ENCODE results near the gene FER1L5. TPM values are rescaled to one million over a fixed set of nuclear protein-coding genes. Genes with fewer than 3 reads are reported as not detected.

The FER1L5 gene
- total RNA-seq, 1 donor: 0.86 TPM

DNA sequence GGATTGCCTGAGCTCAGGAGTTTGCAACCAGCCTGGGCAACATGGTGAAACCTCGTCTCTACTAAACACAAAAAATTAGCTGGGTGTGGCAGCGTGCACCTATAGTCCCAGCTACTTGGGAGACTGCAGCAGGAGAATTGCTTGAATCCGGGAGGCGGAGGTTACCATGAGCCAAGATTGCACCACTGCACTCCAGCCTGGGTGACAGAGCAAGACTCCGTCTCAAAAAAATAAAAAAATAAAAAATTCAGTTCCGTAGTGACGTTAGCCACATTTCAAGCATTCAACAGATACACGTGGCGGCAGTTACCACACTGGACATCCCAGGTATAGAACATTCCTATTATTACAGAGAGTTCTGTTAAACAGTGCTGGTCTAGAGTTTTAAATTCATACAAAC is 8.9 kb upstream of the FER1L5 start:
- DNase-seq (ENCODE audit: low read depth): no peak
- no peak overlapping the region for H3K4me3 ChIP-seq (ENCODE audit: low read depth, low read length)
- TF ChIP-seq CTCF (IDR thresholded peaks at IDR 0.05; ENCODE audit: insufficient read depth, low read depth, low read length): no peak

- peak overlapping the region; percentile 67 for H3K4me3 ChIP-seq (ENCODE audit: low read depth, low read length)
- peak; percentile 27 for DNase-seq (ENCODE audit: low read depth)
- no peak for TF ChIP-seq CTCF (IDR thresholded peaks at IDR 0.05; ENCODE audit: insufficient read depth, low read depth, low read length)
Observed at GRCh38 chr2:96636551-96637171, 5.9 kb upstream of the FER1L5 start.

- no peak for TF ChIP-seq CTCF (IDR thresholded peaks at IDR 0.05; ENCODE audit: insufficient read depth, low read depth, low read length)
- peak; percentile 91 for DNase-seq (ENCODE audit: low read depth)
Observed at GRCh38 chr2:96637385-96638143, 5.0 kb upstream of the FER1L5 start.

GRCh38 chr2:96638144-96639121 is 4.1 kb upstream of the FER1L5 start, which contains the start of gene KANSL3:
Gene KANSL3 (minus strand): TSS chr2:96638312. CDS start chr2:96637135, 1,177 bp downstream.
- peak within 1 kb of the TSS; percentile 67 for H3K4me3 ChIP-seq (ENCODE audit: low read depth, low read length)
- peak; percentile 96 for DNase-seq (ENCODE audit: low read depth)
- no peak for TF ChIP-seq CTCF (IDR thresholded peaks at IDR 0.05; ENCODE audit: insufficient read depth, low read depth, low read length)

More at GRCh38 chr2:96637385-96638143, 5.0 kb upstream of the FER1L5 start:
- peak overlapping the region; percentile 67 for H3K4me3 ChIP-seq (ENCODE audit: low read depth, low read length)

GRCh38 chr2:96647681-96648080 is 5.1 kb downstream of the FER1L5 start:
- TF ChIP-seq CTCF (IDR thresholded peaks at IDR 0.05; ENCODE audit: insufficient read depth, low read depth, low read length): no peak
- no peak for DNase-seq (ENCODE audit: low read depth)

GRCh38 chr2:96648306-96648930 is 5.9 kb downstream of the FER1L5 start:
- no peak for TF ChIP-seq CTCF (IDR thresholded peaks at IDR 0.05; ENCODE audit: insufficient read depth, low read depth, low read length)
- H3K4me3 ChIP-seq (ENCODE audit: low read depth, low read length): no peak overlapping the region
- DNase-seq (ENCODE audit: low read depth): no peak

More at GRCh38 chr2:96647681-96648080, 5.1 kb downstream of the FER1L5 start:
- no peak overlapping the region for H3K4me3 ChIP-seq (ENCODE audit: low read depth, low read length)

Data from fibroblast of villous mesenchyme (primary cell).